Hepatic stellate cell (primary cell): ENCODE measurements around the gene RRAGD.
"Not testable (repeated sequence)": the region's sequence is repeated elsewhere in the genome, so short reads cannot be mapped to it uniquely, and the experiment has no call there.

Experiments
- DNase-seq: peaks from one replicate; pipeline ENCODE4 v3.0.0; 2011; ENCODE audit warnings: low spot score

Gene RRAGD

GRCh38 chr6:89411145-89412070, 665 bp downstream of the RRAGD start:
- DNase-seq: no peak

GRCh38 chr6:89410788-89411144, 1.3 kb downstream of the RRAGD start:
- DNase-seq: no peak

- no peak for DNase-seq
These were observed 1.8 kb downstream of the RRAGD start for GRCh38 chr6:89410231-89410761.

- no peak for DNase-seq
These were observed 2.5 kb downstream of the RRAGD start for GRCh38 chr6:89409461-89410035.

GRCh38 chr6:89406141-89406540, 5.9 kb downstream of the RRAGD start:
- no peak for DNase-seq

GRCh38 chr6:89404512-89404911, 7.6 kb downstream of the RRAGD start:
- no peak for DNase-seq

GRCh38 chr6:89402776-89403175, 9.3 kb downstream of the RRAGD start:
- DNase-seq: no peak

GRCh38 chr6:89400912-89401399, 11.1 kb downstream of the RRAGD start:
- DNase-seq: no peak

- DNase-seq: no peak
These were observed 12.0 kb downstream of the RRAGD start for GRCh38 chr6:89400050-89400449.

- DNase-seq: no peak
These were observed 13.1 kb downstream of the RRAGD start for GRCh38 chr6:89398762-89399525.

- DNase-seq: not testable (repeated sequence)
These were observed 14.2 kb downstream of the RRAGD start for GRCh38 chr6:89397884-89398283.

- DNase-seq: no peak
These were observed 18.4 kb downstream of the RRAGD start for GRCh38 chr6:89393659-89394058.

GRCh38 chr6:89392823-89393222, 19.2 kb downstream of the RRAGD start:
- DNase-seq: no peak

GRCh38 chr6:89388846-89389245, 23.2 kb downstream of the RRAGD start:
- DNase-seq: no peak

GRCh38 chr6:89387516-89388201, 24.4 kb downstream of the RRAGD start:
- no peak for DNase-seq

- DNase-seq: no peak
These were observed 25.1 kb downstream of the RRAGD start for GRCh38 chr6:89386917-89387491.

- DNase-seq: no peak
These were observed 26.2 kb downstream of the RRAGD start for GRCh38 chr6:89385846-89386245.

GRCh38 chr6:89385156-89385667, 26.9 kb downstream of the RRAGD start:
- DNase-seq: no peak

GRCh38 chr6:89381031-89381430, 31.0 kb downstream of the RRAGD start:
- no peak for DNase-seq

GRCh38 chr6:89379281-89379680, 32.8 kb downstream of the RRAGD start:
- DNase-seq: no peak

- DNase-seq: no peak
These were observed 33.4 kb downstream of the RRAGD start for GRCh38 chr6:89378628-89379027.
